ENCODE measurements around the gene DCTN2. TPM values are rescaled to one million over a fixed set of nuclear protein-coding genes. Genes with fewer than 3 reads are reported as not detected.

DCTN2 gene
- total RNA-seq, 4 donors from 2014 or later, result 92.9 to 138 (median 130) TPM

DNA sequence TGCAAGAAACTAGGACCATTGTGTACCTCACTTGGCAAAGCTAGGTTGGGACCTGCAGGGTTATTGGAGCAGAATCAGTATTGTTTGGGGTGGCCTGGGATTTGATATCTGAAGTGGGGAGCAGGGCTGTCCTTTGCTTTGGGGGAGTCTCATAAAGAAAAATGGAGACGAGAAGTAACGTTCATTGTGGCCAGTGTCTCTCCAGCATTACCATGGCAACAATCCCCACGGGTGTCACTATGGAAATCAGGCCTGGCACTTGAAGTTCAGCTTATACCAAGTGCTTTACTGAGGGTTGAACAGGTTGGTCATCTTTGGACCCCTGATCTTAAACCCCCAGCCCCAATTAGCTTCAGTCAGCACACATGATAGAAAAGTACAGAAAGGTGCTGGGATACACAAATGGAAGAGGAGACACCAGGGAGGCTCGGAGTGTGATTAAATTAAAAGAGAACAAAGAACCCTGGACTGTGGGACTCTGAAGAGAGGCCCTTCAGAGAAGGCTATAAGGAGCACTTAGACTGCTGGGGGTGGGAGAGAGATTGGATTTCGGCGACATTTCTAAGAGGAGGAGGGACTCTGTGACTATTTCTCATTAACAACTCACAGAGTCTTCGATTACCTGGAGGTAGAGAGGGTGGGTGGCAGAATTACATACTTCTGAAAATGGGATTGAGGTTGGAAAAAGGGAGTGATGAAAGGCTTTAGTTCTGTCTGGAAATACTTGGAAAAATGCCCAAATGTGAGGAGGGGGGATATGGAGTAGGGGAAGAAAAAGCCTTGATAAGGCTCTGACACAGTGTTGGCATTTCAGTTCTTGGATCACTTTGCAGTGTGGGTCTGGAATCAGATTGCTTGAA, 6.6 kb upstream of the DCTN2 start:
- no peak overlapping the region for H3K4me3 ChIP-seq
- TF ChIP-seq POLR2A (IDR thresholded peaks at IDR 0.05) (no peak), EP300 (IDR thresholded peaks at IDR 0.05) (no peak)
- TF ChIP-seq, protein P1, sequence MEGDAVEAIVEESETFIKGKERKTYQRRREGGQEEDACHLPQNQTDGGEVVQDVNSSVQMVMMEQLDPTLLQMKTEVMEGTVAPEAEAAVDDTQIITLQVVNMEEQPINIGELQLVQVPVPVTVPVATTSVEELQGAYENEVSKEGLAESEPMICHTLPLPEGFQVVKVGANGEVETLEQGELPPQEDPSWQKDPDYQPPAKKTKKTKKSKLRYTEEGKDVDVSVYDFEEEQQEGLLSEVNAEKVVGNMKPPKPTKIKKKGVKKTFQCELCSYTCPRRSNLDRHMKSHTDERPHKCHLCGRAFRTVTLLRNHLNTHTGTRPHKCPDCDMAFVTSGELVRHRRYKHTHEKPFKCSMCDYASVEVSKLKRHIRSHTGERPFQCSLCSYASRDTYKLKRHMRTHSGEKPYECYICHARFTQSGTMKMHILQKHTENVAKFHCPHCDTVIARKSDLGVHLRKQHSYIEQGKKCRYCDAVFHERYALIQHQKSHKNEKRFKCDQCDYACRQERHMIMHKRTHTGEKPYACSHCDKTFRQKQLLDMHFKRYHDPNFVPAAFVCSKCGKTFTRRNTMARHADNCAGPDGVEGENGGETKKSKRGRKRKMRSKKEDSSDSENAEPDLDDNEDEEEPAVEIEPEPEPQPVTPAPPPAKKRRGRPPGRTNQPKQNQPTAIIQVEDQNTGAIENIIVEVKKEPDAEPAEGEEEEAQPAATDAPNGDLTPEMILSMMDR (IDR thresholded peaks at IDR 0.05), result no peak
- no peak overlapping the region for H3K27ac ChIP-seq
- no peaks in the 10 kb centered on the region for H3K9me3 ChIP-seq
- peaks cover 0 to 12% (median 7%) of the 10 kb centered on the region in 4 donors for H3K4me1 ChIP-seq
- no peaks in the 10 kb centered on the region for H3K36me3 ChIP-seq
- DNase-seq (ENCODE audit: low spot score in 2 of 2), result no peak
- H3K27me3 ChIP-seq, result peaks cover 2 to 25% of the 10 kb centered on the region in 2 donors
- 49 to 54% methylated on average over 7 of the region's 7 CpGs for WGBS, 2 donors

DNA sequence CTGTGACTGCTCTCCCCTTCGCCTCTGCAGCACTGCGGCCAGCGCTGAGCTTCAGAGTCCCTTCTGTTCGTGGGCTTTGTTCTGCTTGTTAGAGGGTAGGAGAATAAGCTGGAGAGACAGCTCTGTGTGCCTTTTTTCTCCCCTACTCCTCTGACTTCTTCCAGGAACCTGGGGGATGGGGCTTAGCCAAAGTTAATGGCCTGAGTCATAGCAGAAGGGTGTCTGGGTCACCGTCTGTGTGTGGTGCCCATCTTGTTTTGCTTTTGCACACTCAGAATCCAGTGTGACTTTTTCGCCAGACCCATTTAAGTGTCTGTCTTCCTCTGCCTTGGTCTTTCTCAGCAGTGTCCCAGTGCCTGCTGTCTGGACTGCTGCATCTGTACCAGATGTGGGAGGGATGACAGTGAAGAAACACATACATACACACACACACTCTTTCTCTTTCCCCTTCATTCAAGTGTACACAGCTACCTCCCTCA, 5.9 kb upstream of the DCTN2 start:
- H3K9me3 ChIP-seq, result no peaks in the 10 kb centered on the region
- peaks cover 2 to 28% of the 10 kb centered on the region in 2 donors for H3K27me3 ChIP-seq
- DNase-seq (ENCODE audit: low spot score in 2 of 2), result no peak
- WGBS, 2 donors, result 43 to 55% methylated on average over 6 of the region's 6 CpGs
- H3K36me3 ChIP-seq, result no peaks in the 10 kb centered on the region
- H3K4me3 ChIP-seq, result no peak overlapping the region
- no peak overlapping the region for H3K27ac ChIP-seq
- peaks cover 0 to 13% (median 7%) of the 10 kb centered on the region in 4 donors for H3K4me1 ChIP-seq
- TF ChIP-seq, protein P1 (IDR thresholded peaks at IDR 0.05), result no peak
- TF ChIP-seq POLR2A (IDR thresholded peaks at IDR 0.05) (no peak), EP300 (IDR thresholded peaks at IDR 0.05) (no peak)

DNA sequence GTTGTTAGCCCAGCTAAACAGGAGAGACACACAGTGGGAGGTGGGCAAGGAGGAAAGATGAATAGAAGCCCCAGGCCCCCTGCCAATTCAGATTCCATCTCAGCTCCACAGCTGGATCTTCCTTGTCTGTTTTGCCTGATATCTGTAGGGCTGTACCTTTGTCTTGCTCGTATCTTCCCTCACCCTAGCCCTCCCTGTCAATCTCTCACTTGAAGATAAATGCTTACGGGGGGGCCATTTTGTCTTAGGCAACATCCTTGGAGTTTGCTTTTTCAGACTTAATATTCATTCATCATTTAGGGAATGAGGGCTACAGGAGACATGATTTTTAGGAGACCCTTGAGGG, 5.3 kb upstream of the DCTN2 start:
- TF ChIP-seq EP300 (IDR thresholded peaks at IDR 0.05) (no peak), POLR2A (IDR thresholded peaks at IDR 0.05) (no peak)
- TF ChIP-seq, protein P1 (IDR thresholded peaks at IDR 0.05), result no peak
- no peak overlapping the region for H3K27ac ChIP-seq
- WGBS, 2 donors, result 78 to 80% methylated on average over 2 of the region's 2 CpGs

DNA sequence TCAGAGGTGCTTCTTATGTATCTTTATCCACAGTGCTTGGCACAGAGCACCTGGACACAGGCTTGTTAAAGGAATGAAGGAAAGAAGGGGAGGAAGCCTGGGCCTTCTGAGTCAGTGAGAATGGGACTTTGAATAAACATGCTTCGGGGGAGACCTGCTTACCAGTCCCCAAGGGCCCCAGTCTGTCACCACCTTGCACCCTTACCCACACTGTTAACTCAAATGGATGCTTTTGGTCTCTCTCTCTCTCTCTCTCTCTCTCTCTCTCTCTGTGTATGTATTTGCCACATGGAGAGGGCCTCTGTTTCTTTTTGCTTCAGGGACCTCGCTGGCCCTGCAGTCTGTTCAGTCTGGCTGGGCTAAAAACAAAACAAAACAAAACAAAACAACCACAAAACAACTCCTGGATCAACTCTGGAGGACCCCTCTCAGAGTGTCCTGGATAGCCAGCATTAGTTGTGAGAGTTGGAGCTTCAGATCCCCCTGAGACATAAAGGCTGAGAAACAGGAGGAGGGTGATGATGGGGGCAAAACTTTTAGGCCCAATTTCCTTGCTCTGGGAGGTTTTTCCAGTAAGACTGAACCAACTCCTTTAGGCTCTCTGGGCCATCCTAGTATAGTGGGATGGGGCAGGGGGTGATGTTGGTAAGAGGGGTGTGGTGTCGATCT, 4.8 kb upstream of the DCTN2 start:
- Histone ChIP-seq H3K4me1 (peaks cover 0 to 18% (median 7%) of the 10 kb centered on the region in 4 donors), H3K4me3 (no peak overlapping the region), H3K27me3 (peaks cover 2 to 28% of the 10 kb centered on the region in 2 donors), H3K36me3 (no peaks in the 10 kb centered on the region), H3K27ac (peak overlapping the region in 1 of 4 donors; percentile 2), H3K9me3 (no peaks in the 10 kb centered on the region)
- DNase-seq (ENCODE audit: low spot score in 2 of 2), result no peak
- WGBS, 2 donors, result 64 to 72% methylated on average over 3 of the region's 3 CpGs
- TF ChIP-seq, protein P1 (IDR thresholded peaks at IDR 0.05), result no peak
- TF ChIP-seq POLR2A (IDR thresholded peaks at IDR 0.05) (no peak), EP300 (IDR thresholded peaks at IDR 0.05) (no peak)

More for the DNA sequence above, 5.3 kb upstream of the DCTN2 start:
- no peak for DNase-seq (ENCODE audit: low spot score in 2 of 2)
- Histone ChIP-seq H3K4me1 (peaks cover 0 to 17% (median 7%) of the 10 kb centered on the region in 4 donors), H3K36me3 (no peaks in the 10 kb centered on the region), H3K4me3 (no peak overlapping the region), H3K27me3 (peaks cover 2 to 28% of the 10 kb centered on the region in 2 donors), H3K9me3 (no peaks in the 10 kb centered on the region)
